NCI-H1436 treated with DMSO at 0.1 percent for 48 hours (cell line): ENCODE measurements around the gene PLIN1.

Source experiments
- DNase-seq: peaks from one replicate; lab custom pipeline; 2025; lab: John Stamatoyannopoulos, UW

PLIN1 gene

GRCh38 chr15:89671687-89672086 is 7.5 kb downstream of the PLIN1 start:
- DNase-seq: no peak

- no peak for DNase-seq
These were observed 8.1 kb downstream of the PLIN1 start for GRCh38 chr15:89670971-89671560.

- no peak for DNase-seq
These were observed 9.2 kb downstream of the PLIN1 start for GRCh38 chr15:89669941-89670340.

- no peak for DNase-seq
These were observed 9.8 kb downstream of the PLIN1 start for GRCh38 chr15:89669309-89669865.

- DNase-seq: no peak
These were observed 11.0 kb downstream of the PLIN1 start for GRCh38 chr15:89668171-89668570.

GRCh38 chr15:89667706-89667960 is 11.5 kb downstream of the PLIN1 start:
- DNase-seq: no peak

- DNase-seq: no peak
These were observed 12.1 kb downstream of the PLIN1 start for GRCh38 chr15:89666858-89667705.

GRCh38 chr15:89666184-89666857 is 12.8 kb downstream of the PLIN1 start:
- no peak for DNase-seq

GRCh38 chr15:89665449-89666181 is 13.6 kb downstream of the PLIN1 start:
- no peak for DNase-seq

- no peak for DNase-seq
These were observed 14.5 kb downstream of the PLIN1 start for GRCh38 chr15:89664441-89665350.

GRCh38 chr15:89662893-89663626 is 16.1 kb downstream of the PLIN1 start:
- DNase-seq: no peak

- DNase-seq: no peak
These were observed 18.6 kb downstream of the PLIN1 start for GRCh38 chr15:89660556-89660955.

- no peak for DNase-seq
These were observed 19.9 kb downstream of the PLIN1 start for GRCh38 chr15:89659295-89659694.

GRCh38 chr15:89657686-89658200 is 21.4 kb downstream of the PLIN1 start:
- no peak for DNase-seq

- DNase-seq: no peak
These were observed 22.9 kb downstream of the PLIN1 start for GRCh38 chr15:89656116-89656815.

GRCh38 chr15:89654847-89655805 is 24.0 kb downstream of the PLIN1 start, which contains the start of gene KIF7:
Gene KIF7 (minus strand): TSS chr15:89655467. CDS start chr15:89652930, 2,537 bp downstream.
- no peak for DNase-seq

- no peak for DNase-seq
These were observed 24.8 kb downstream of the PLIN1 start for GRCh38 chr15:89654301-89654761.

- DNase-seq: no peak
These were observed 25.6 kb downstream of the PLIN1 start for GRCh38 chr15:89653578-89653977.
